ENCODE data around the gene SCT.

GRCh38 chr11:629237-629583, 2.2 kb upstream of the SCT start:
- TF ChIP-seq CTCF (IDR thresholded peaks at IDR 0.05; ENCODE audit: low read depth, low read length) = peak; percentile 39
- TF ChIP-seq EZH2phosphoT487 (IDR thresholded peaks at IDR 0.05; ENCODE audit: low read depth) = no peak

Data from OCI-LY3 (cell line).